HG02759 (cell line): ENCODE results near the gene CREB5.
"Not testable (repeated sequence)": the region's sequence is repeated elsewhere in the genome, so short reads cannot be mapped to it uniquely, and the experiment has no call there.

Source experiments
- ATAC-seq: cut with Tn5 transposase; IDR thresholded peaks from one replicate; pipeline ENCODE4 v1.9.1; 2021; ENCODE audit warnings: mild to moderate bottlenecking, moderate library complexity; ENCODE audit not compliant: unreplicated experiment

Gene CREB5

GRCh38 chr7:28411876-28412662 is at the start of gene CREB5:
Gene CREB5 (plus strand): TSS chr7:28412518. CDS start chr7:28412915, 397 bp downstream.
- no peak for ATAC-seq

GRCh38 chr7:28362812-28363211 is 49.5 kb upstream of the CREB5 start:
- ATAC-seq, result no peak

GRCh38 chr7:28364082-28364481 is 48.2 kb upstream of the CREB5 start:
- no peak for ATAC-seq

GRCh38 chr7:28369523-28369922 is 42.8 kb upstream of the CREB5 start:
- ATAC-seq, result no peak

GRCh38 chr7:28371846-28372245 is 40.5 kb upstream of the CREB5 start:
- ATAC-seq, result no peak

GRCh38 chr7:28373990-28374389 is 38.3 kb upstream of the CREB5 start:
- ATAC-seq, result no peak

GRCh38 chr7:28375729-28376128 is 36.6 kb upstream of the CREB5 start:
- no peak for ATAC-seq

GRCh38 chr7:28376634-28377033 is 35.7 kb upstream of the CREB5 start:
- ATAC-seq, result no peak

- no peak for ATAC-seq
Observed at GRCh38 chr7:28378574-28379149, 33.7 kb upstream of the CREB5 start.

- ATAC-seq, result no peak
Observed at GRCh38 chr7:28381466-28381865, 30.9 kb upstream of the CREB5 start.

GRCh38 chr7:28382144-28382543 is 30.2 kb upstream of the CREB5 start:
- no peak for ATAC-seq

- no peak for ATAC-seq
Observed at GRCh38 chr7:28383975-28384374, 28.3 kb upstream of the CREB5 start.

GRCh38 chr7:28389504-28390395 is 22.6 kb upstream of the CREB5 start:
- no peak for ATAC-seq

- no peak for ATAC-seq
Observed at GRCh38 chr7:28390426-28390825, 21.9 kb upstream of the CREB5 start.

- no peak for ATAC-seq
Observed at GRCh38 chr7:28392289-28392688, 20.0 kb upstream of the CREB5 start.

- ATAC-seq, result no peak
Observed at GRCh38 chr7:28395404-28395803, 16.9 kb upstream of the CREB5 start.

GRCh38 chr7:28395831-28396230 is 16.5 kb upstream of the CREB5 start:
- no peak for ATAC-seq

- no peak for ATAC-seq
Observed at GRCh38 chr7:28397141-28397540, 15.2 kb upstream of the CREB5 start.

- ATAC-seq, result no peak
Observed at GRCh38 chr7:28400838-28401360, 11.4 kb upstream of the CREB5 start.

- ATAC-seq, result not testable (repeated sequence)
Observed at GRCh38 chr7:28401567-28401966, 10.8 kb upstream of the CREB5 start.

- ATAC-seq, result no peak
Observed at GRCh38 chr7:28405662-28406061, 6.7 kb upstream of the CREB5 start.
